H1 (cell line): ENCODE measurements around the gene DOK7. TPM values are rescaled to one million over a fixed set of nuclear protein-coding genes. Genes with fewer than 3 reads are reported as not detected.

Source experiments
- ASH2L ChIP-seq: fragments of 200-600, 300-600 bp; sonication (generic); IDR thresholded peaks from one replicate; pipeline ENCODE4 v1.7.1; 2017; ENCODE audit warnings: low read length
- CHD2 ChIP-seq: IDR thresholded peaks from 2 replicates; pipeline ENCODE4 v1.6.1; 2012; ENCODE audit warnings: low read length, improper control_type of control experiment
- CTCF ChIP-seq, 3 experiments: IDR thresholded peaks; 1 replicate in 2 of 3; 2 replicates in 1 of 3; pipeline versions ENCODE4 v1.5.1 to v1.6.1; 2011; ENCODE audit warnings: low read length in 3 of 3, mild to moderate bottlenecking in 3 of 3, inconsistent platforms in 2 of 3, low read depth in 1 of 3, moderate library complexity in 1 of 3; ENCODE audit not compliant: insufficient read depth in 1 of 3; ENCODE audit errors: control extremely low read depth in 1 of 3
- GTF2F1 ChIP-seq: IDR thresholded peaks from 2 replicates; pipeline ENCODE4 v1.6.1; 2012; ENCODE audit warnings: low read depth, low read length, improper control_type of control experiment, borderline replicate concordance
- KDM5A ChIP-seq: fragments of 200-600 bp; IDR thresholded peaks from 2 replicates; pipeline ENCODE4 v1.7.1; 2012; ENCODE audit warnings: mild to moderate bottlenecking, low read length, inconsistent platforms, mixed read lengths
- MAFK ChIP-seq: IDR thresholded peaks from 2 replicates; pipeline ENCODE4 v1.6.1; 2012; ENCODE audit warnings: low read depth, mild to moderate bottlenecking, improper control_type of control experiment, low read length
- POLR2AphosphoS5 ChIP-seq: IDR thresholded peaks from 2 replicates; pipeline ENCODE4 v1.6.1; 2011; ENCODE audit warnings: low read depth, low read length
- RBBP5 ChIP-seq: IDR thresholded peaks from 2 replicates; pipeline ENCODE4 v1.7.1; 2012; ENCODE audit warnings: low read depth, mild to moderate bottlenecking, inconsistent platforms, low read length, moderate library complexity, borderline replicate concordance
- RXRA ChIP-seq: IDR thresholded peaks from 2 replicates; pipeline ENCODE4 v1.6.1; 2011; ENCODE audit warnings: low read depth, mild to moderate bottlenecking, low read length, moderate library complexity; ENCODE audit not compliant: insufficient read depth
- SAP30 ChIP-seq: fragments of 300-600 bp; sonication (generic); IDR thresholded peaks from 2 replicates; pipeline ENCODE4 v1.7.1; 2012; ENCODE audit warnings: low read length, moderate library complexity, mild to moderate bottlenecking, inconsistent platforms; ENCODE audit not compliant: insufficient read depth, insufficient replicate concordance
- SP1 ChIP-seq: IDR thresholded peaks from 2 replicates; pipeline ENCODE4 v1.6.1; 2011; ENCODE audit warnings: low read depth, low read length
- TAF1 ChIP-seq: IDR thresholded peaks from 2 replicates; pipeline ENCODE4 v1.6.1; 2011; ENCODE audit warnings: mild to moderate bottlenecking, low read depth, low read length
- polyA plus RNA-seq, 7 experiments: library from polyadenylated mRNA; depleted of rRNA in 3 of 7; stranded (reverse) in 5 of 7; unstranded in 2 of 7; fragments of >200 nt in 5 of 7; fragments of 200-250 nt in 2 of 7; gene quantifications; 1 replicate in 5 of 7; 2 replicates in 1 of 7; 4 replicates in 1 of 7; pipeline versions ENCODE4 v1.2.1 to v1.2.3, GENCODE V29; 2011 to 2013; ENCODE audit warnings: missing spikeins in 2 of 7, mixed read lengths in 2 of 7
- total RNA-seq: library from RNA; stranded (reverse); fragmentation: NEBNext Ultra II Directional; extraction: Animal tissue kit (Norgen Biotek cat#: 25700); gene quantifications from 2 replicates; pipeline ENCODE4 v1.2.1, GENCODE V29; 2021

Gene DOK7
- total and polyA plus RNA-seq, 2 of the 8 experiments (the other 6 are each of a cell fraction or from before 2014, with no cell fraction given) = 0.32 TPM; not detected in 1

- TF ChIP-seq CTCF (IDR thresholded peaks at IDR 0.05; ENCODE audit: control extremely low read depth in 1 of 3, insufficient read depth in 1 of 3, low read depth in 1 of 3, low read length in 3 of 3) (no peak), SAP30 (no peak), ASH2L (no peak), MAFK (no peak), KDM5A (no peak), SP1 (no peak), POLR2AphosphoS5 (no peak), RXRA (no peak), CHD2 (no peak), RBBP5 (no peak), TAF1 (no peak), GTF2F1 (no peak)
- TF ChIP-seq, all 59 proteins: peak for 0
Observed at GRCh38 chr4:3498901-3499510, 35.9 kb downstream of the DOK7 start (continued).
